HCT116 (cell line): Measurements from ENCODE around the gene OAT. TPM values are rescaled to one million over a fixed set of nuclear protein-coding genes. Genes with fewer than 3 reads are reported as not detected.

Source experiments
- ATAC-seq: fragments of 200-7000 bp; cut with Tn5 transposase; 2 replicates; pipeline ENCODE4 v1.9.1; 2020; ENCODE audit warnings: mild to moderate bottlenecking, moderate library complexity
- BruUV-seq: library from RNA; stranded (reverse); fragments of 400-500 nt; replicated peaks from 2 replicates; lab custom pipeline; 2021; lab: Mats Ljungman, UMichigan
- CTCF ChIA-PET: fragments of 300-600 bp; sonication (Branson Sonifier 250); formaldehyde crosslinking; loops from one replicate; lab custom pipeline; 2021; ENCODE audit warnings: antibody characterized with exemption; lab: Charles Lee
- POLR2A ChIA-PET: fragments of 300-600, 350-600 bp; sonication (Branson Sonifier 250); formaldehyde crosslinking; loops from one replicate; lab custom pipeline; 2021; ENCODE audit warnings: antibody characterized with exemption; lab: Charles Lee
- RAD21 ChIA-PET, 2 experiments: fragments of 300-600 bp; sonication (Branson Sonifier 250); formaldehyde crosslinking; loops; one replicate each; lab custom pipeline; 2023; ENCODE audit warnings: low total read pairs in 2 of 2; ENCODE audit not compliant: uncharacterized antibody in 2 of 2, unreplicated experiment in 2 of 2, low non-redundant PET in 1 of 2; lab: Charles Lee
- DNase-seq: peaks from one replicate; pipeline ENCODE4 v3.0.0-alpha.2; 2010; ENCODE audit warnings: low read depth, low spot score
- H2AFZ ChIP-seq: fragments of 200-600 bp; shearing (Covaris generic), sonication (generic); 2 replicates; pipeline ENCODE4 v1.6.1; 2017; ENCODE audit warnings: low read depth, mixed run types, mixed read lengths, antibody characterized with exemption, low read length; ENCODE audit not compliant: poor library complexity, severe bottlenecking
- H3K27ac ChIP-seq: 2 replicates; pipeline ENCODE4 v1.5.1; 2012; ENCODE audit warnings: low read depth, low read length
- H3K27me3 ChIP-seq: fragments of 200-600 bp; sonication (generic); 2 replicates; pipeline ENCODE4 v1.6.1; 2016; ENCODE audit warnings: mixed run types, low read length, mixed read lengths; ENCODE audit not compliant: insufficient read depth
- H3K36me3 ChIP-seq, 2 experiments: fragments of 200-500 bp in 1 of 2; fragments of 200-600 bp in 1 of 2; sonication (Bioruptor generic) in 1 of 2; sonication (generic) in 1 of 2; 2 replicates each; pipeline versions ENCODE4 v1.5.1 to v1.6.1; 2014 to 2016; ENCODE audit warnings: low read length in 2 of 2, inconsistent platforms in 1 of 2, mixed read lengths in 1 of 2, mixed run types in 1 of 2; ENCODE audit not compliant: insufficient read depth in 2 of 2, control insufficient read depth in 1 of 2
- H3K4me1 ChIP-seq, 2 experiments: fragments of 200-600 bp in 1 of 2; sonication (generic) in 1 of 2; 2 replicates each; pipeline versions ENCODE4 v1.5.1 to v1.6.1; 2012 to 2017; ENCODE audit warnings: low read length in 2 of 2, inconsistent platforms in 1 of 2, mild to moderate bottlenecking in 1 of 2, mixed read lengths in 1 of 2, mixed run types in 1 of 2, moderate library complexity in 1 of 2; ENCODE audit not compliant: insufficient read depth in 2 of 2, control insufficient read depth in 1 of 2
- H3K4me2 ChIP-seq: fragments of 200-600 bp; sonication (generic); 2 replicates; pipeline ENCODE4 v1.6.1; 2017; ENCODE audit warnings: mixed run types, low read length, mixed read lengths
- H3K4me3 ChIP-seq, 2 experiments: fragments of 200-600 bp in 1 of 2; sonication (generic) in 1 of 2; replicated peaks in 1 of 2; 2 replicates each; pipeline ENCODE4 v1.5.1; 2011 to 2016; ENCODE audit warnings: low read length in 2 of 2, control low read depth in 1 of 2, low read depth in 1 of 2, mild to moderate bottlenecking in 1 of 2, mixed read lengths in 1 of 2, mixed run types in 1 of 2
- H3K79me2 ChIP-seq: fragments of 200-600 bp; sonication (generic); 2 replicates; pipeline ENCODE4 v1.6.1; 2017; ENCODE audit warnings: mild to moderate bottlenecking, mixed run types, low read length, moderate library complexity, mixed read lengths; ENCODE audit not compliant: insufficient read depth
- H3K9ac ChIP-seq: fragments of 200-600 bp; sonication (generic); 2 replicates; pipeline ENCODE4 v1.6.1; 2016; ENCODE audit warnings: low read length, mixed read lengths
- H3K9me2 ChIP-seq: fragments of 200-600 bp; sonication (generic), shearing (Covaris generic); 2 replicates; pipeline ENCODE4 v1.6.1; 2017; ENCODE audit warnings: mixed run types, mild to moderate bottlenecking, moderate library complexity; ENCODE audit not compliant: insufficient read depth
- H3K9me3 ChIP-seq, 2 experiments: fragments of 200-500 bp in 1 of 2; fragments of 200-600 bp in 1 of 2; sonication (Bioruptor generic) in 1 of 2; sonication (generic) in 1 of 2; 2 replicates each; pipeline ENCODE4 v1.6.1; 2014 to 2017; ENCODE audit warnings: low read length in 2 of 2, mixed read lengths in 2 of 2, inconsistent platforms in 1 of 2, low read depth in 1 of 2, mild to moderate bottlenecking in 1 of 2, mixed run types in 1 of 2, moderate library complexity in 1 of 2; ENCODE audit not compliant: control insufficient read depth in 1 of 2, insufficient read depth in 1 of 2
- H4K20me1 ChIP-seq: fragments of 200-600 bp; sonication (generic), shearing (Covaris generic); 2 replicates; pipeline ENCODE4 v1.6.1; 2017; ENCODE audit warnings: mixed run types, mild to moderate bottlenecking, moderate library complexity; ENCODE audit not compliant: insufficient read depth
- CBX3 ChIP-seq: IDR thresholded peaks from 2 replicates; pipeline ENCODE4 v1.6.1; 2012; ENCODE audit warnings: low read depth
- CEBPB ChIP-seq: IDR thresholded peaks from 2 replicates; pipeline ENCODE4 v1.6.1; 2012; ENCODE audit warnings: low read depth
- EGR1 ChIP-seq: IDR thresholded peaks from 2 replicates; pipeline ENCODE4 v1.6.1; 2012; ENCODE audit warnings: low read depth
- ELF1 ChIP-seq: IDR thresholded peaks from 2 replicates; pipeline ENCODE4 v1.6.1; 2012; ENCODE audit warnings: low read depth, borderline replicate concordance
- EZH2 ChIP-seq: fragments of 200-600 bp; sonication (generic); IDR thresholded peaks from 2 replicates; pipeline ENCODE4 v1.6.1; 2017; ENCODE audit warnings: antibody characterized with exemption, mixed run types
- EZH2phosphoT487 ChIP-seq: fragments of 200-600 bp; IDR thresholded peaks from 2 replicates; pipeline ENCODE4 v1.6.1; 2018; ENCODE audit warnings: antibody characterized with exemption, borderline replicate concordance
- FOSL1 ChIP-seq: IDR thresholded peaks from 2 replicates; pipeline ENCODE4 v1.6.1; 2012; ENCODE audit warnings: low read depth
- JUND ChIP-seq: IDR thresholded peaks from 2 replicates; pipeline ENCODE4 v1.6.1; 2012
- MAX ChIP-seq: IDR thresholded peaks from 2 replicates; pipeline ENCODE4 v1.6.1; 2012
- POLR2A ChIP-seq: IDR thresholded peaks from 2 replicates; pipeline ENCODE4 v1.7.0; 2011; ENCODE audit warnings: borderline replicate concordance; ENCODE audit not compliant: insufficient read depth, insufficient read length; ENCODE audit errors: extremely low read depth
- POLR2AphosphoS5 ChIP-seq: IDR thresholded peaks from 2 replicates; pipeline ENCODE4 v1.6.1; 2011; ENCODE audit warnings: mild to moderate bottlenecking, low read depth, low read length, moderate library complexity
- RAD21 ChIP-seq: IDR thresholded peaks from 2 replicates; pipeline ENCODE4 v1.6.1; 2012; ENCODE audit warnings: low read depth, mild to moderate bottlenecking
- REST ChIP-seq: IDR thresholded peaks from 2 replicates; pipeline ENCODE4 v1.6.1; 2012; ENCODE audit warnings: low read depth
- SIN3A ChIP-seq: IDR thresholded peaks from 2 replicates; pipeline ENCODE4 v1.6.1; 2012; ENCODE audit warnings: low read depth
- SP1 ChIP-seq: IDR thresholded peaks from 2 replicates; pipeline ENCODE4 v1.6.1; 2012; ENCODE audit warnings: low read depth
- SRF ChIP-seq: IDR thresholded peaks from 2 replicates; pipeline ENCODE4 v1.6.1; 2012; ENCODE audit warnings: low read depth
- ZFX ChIP-seq: fragments of 450-650 bp; IDR thresholded peaks from 2 replicates; pipeline ENCODE4 v1.6.1; 2017
- ZNF274 ChIP-seq: fragments of 200-500 bp; sonication (Bioruptor generic); IDR thresholded peaks from 2 replicates; pipeline ENCODE4 v1.6.1; 2014; ENCODE audit warnings: mild to moderate bottlenecking, low read depth, low read length, inconsistent platforms
- intact Hi-C: fragments of 100-400 bp; cut with micrococcal nuclease; formaldehyde crosslinking; loops from 2 replicates; pipeline ENCODE4 v1.10.0; 2022
- total RNA-seq: library from RNA; stranded (reverse); gene quantifications from one replicate; pipeline ENCODE4 v1.2.1, GENCODE V29; 2021; ENCODE audit not compliant: unreplicated experiment

The OAT gene
- total RNA-seq, 1 experiment from 2014 or later: 133 TPM

- RAD21 ChIA-PET: no interaction called here
- H3K4me3 ChIP-seq: no peak overlapping the region
- no peaks in the 10 kb centered on the region for H3K9me2 ChIP-seq
- DNase-seq: no peak
- no peaks in the 10 kb centered on the region for H3K79me2 ChIP-seq
- peaks cover 1 to 7% of the 10 kb centered on the region in 2 experiments; a peak in 3 of 4 replicates for H3K4me1 ChIP-seq
- no peak overlapping the region for H3K27ac ChIP-seq
- H2AFZ ChIP-seq: no peak overlapping the region
- no peaks in the 10 kb centered on the region for H3K9me3 ChIP-seq
- H3K27me3 ChIP-seq: no peaks in the 10 kb centered on the region
- BruUV-seq: no TSS peak
- H3K4me2 ChIP-seq: no peak overlapping the region
- H3K9ac ChIP-seq: no peak overlapping the region
- intact Hi-C loops: no loop called here
- H3K36me3 ChIP-seq: peaks cover 9 to 14% of the 10 kb centered on the region in 2 experiments; a peak in 3 of 4 replicates
- H4K20me1 ChIP-seq: no peaks in the 10 kb centered on the region
- POLR2A ChIA-PET: no interaction called here
- CTCF ChIA-PET: interaction anchor here (1.5 to 1.7 kb wide), 2 partner anchors 9 to 399 kb away, joined by 8 to 9 read pairs; no protein-coding TSS in a partner anchor
- TF ChIP-seq CEBPB: no peak
- no peak for TF ChIP-seq POLR2AphosphoS5
- no peak for TF ChIP-seq EGR1
- TF ChIP-seq EZH2phosphoT487: no peak
- no peak for TF ChIP-seq JUND
- TF ChIP-seq RAD21: no peak
- no peak for TF ChIP-seq ZNF274
- TF ChIP-seq CBX3: no peak
- TF ChIP-seq SP1: no peak
- TF ChIP-seq SRF: no peak
- no peak for TF ChIP-seq POLR2A
- TF ChIP-seq REST: no peak
- TF ChIP-seq EZH2: no peak
- no peak for TF ChIP-seq ZFX
- no peak for TF ChIP-seq ELF1
- no peak for TF ChIP-seq FOSL1
- TF ChIP-seq MAX: no peak
- TF ChIP-seq SIN3A: no peak
- ATAC-seq: no peak; the same call in 1 of the 2 replicates
Measured at GRCh38 chr10:124394583-124394982, 24.1 kb downstream of the OAT start.
